Glutamatergic neuron (in vitro differentiated cells): Measurements from ENCODE around the gene ZNF580. TPM values are rescaled to one million over a fixed set of nuclear protein-coding genes. Genes with fewer than 3 reads are reported as not detected.
A peak's percentile ranks its signal among the peaks of the same experiment; 100 is the strongest.

Experiments used
- DNase-seq: peaks from one replicate; pipeline ENCODE4 v3.0.0; 2022
- H3K27ac Mint-ChIP-seq: one replicate; pipeline ENCODE4 v1.8.0; 2020; ENCODE audit warnings: mild to moderate bottlenecking, mixed read lengths, inconsistent platforms; ENCODE audit not compliant: unreplicated experiment
- H3K27me3 Mint-ChIP-seq: one replicate; pipeline ENCODE4 v1.8.0; 2020; ENCODE audit warnings: mild to moderate bottlenecking, moderate library complexity, mixed read lengths, inconsistent platforms; ENCODE audit not compliant: unreplicated experiment
- H3K36me3 Mint-ChIP-seq: one replicate; pipeline ENCODE4 v1.8.0; 2020; ENCODE audit warnings: mild to moderate bottlenecking, mixed read lengths, inconsistent platforms; ENCODE audit not compliant: unreplicated experiment
- H3K4me1 Mint-ChIP-seq: one replicate; pipeline ENCODE4 v1.8.0; 2020; ENCODE audit warnings: mild to moderate bottlenecking, low read depth, mixed read lengths, inconsistent platforms; ENCODE audit not compliant: unreplicated experiment
- H3K4me3 Mint-ChIP-seq: one replicate; pipeline ENCODE4 v1.8.0; 2020; ENCODE audit warnings: mild to moderate bottlenecking, mixed read lengths, inconsistent platforms; ENCODE audit not compliant: unreplicated experiment
- H3K9me3 Mint-ChIP-seq: one replicate; pipeline ENCODE4 v1.8.0; 2020; ENCODE audit warnings: mild to moderate bottlenecking, moderate library complexity, mixed read lengths, inconsistent platforms; ENCODE audit not compliant: unreplicated experiment
- CTCF ChIP-seq: fragments of 200-600 bp; sonication (generic); IDR thresholded peaks from one replicate; pipeline ENCODE4 v1.5.0; 2021; ENCODE audit not compliant: partially characterized antibody, unreplicated experiment
- total RNA-seq: library from RNA; stranded (reverse); fragmentation: NEBNext Ultra II Directional; extraction: Animal tissue kit (Norgen Biotek cat#: 25700); gene quantifications from one replicate; pipeline ENCODE4 v1.2.1, GENCODE V29; 2021; ENCODE audit not compliant: unreplicated experiment

The ZNF580 gene
- total RNA-seq, 1 donor from 2014 or later, result 43.6 TPM

GRCh38 chr19:55649268-55650125 lies 8.7 kb downstream of the ZNF580 start:
- Mint-ChIP-seq H3K27ac (no peak overlapping the region), H3K9me3 (peaks cover 13% of the 10 kb centered on the region), H3K27me3 (peaks cover 17% of the 10 kb centered on the region), H3K4me3 (peak overlapping the region; percentile 86), H3K36me3 (no peaks in the 10 kb centered on the region), H3K4me1 (peaks cover 8% of the 10 kb centered on the region)
- DNase-seq, result no peak
- no peak for TF ChIP-seq CTCF

DNA sequence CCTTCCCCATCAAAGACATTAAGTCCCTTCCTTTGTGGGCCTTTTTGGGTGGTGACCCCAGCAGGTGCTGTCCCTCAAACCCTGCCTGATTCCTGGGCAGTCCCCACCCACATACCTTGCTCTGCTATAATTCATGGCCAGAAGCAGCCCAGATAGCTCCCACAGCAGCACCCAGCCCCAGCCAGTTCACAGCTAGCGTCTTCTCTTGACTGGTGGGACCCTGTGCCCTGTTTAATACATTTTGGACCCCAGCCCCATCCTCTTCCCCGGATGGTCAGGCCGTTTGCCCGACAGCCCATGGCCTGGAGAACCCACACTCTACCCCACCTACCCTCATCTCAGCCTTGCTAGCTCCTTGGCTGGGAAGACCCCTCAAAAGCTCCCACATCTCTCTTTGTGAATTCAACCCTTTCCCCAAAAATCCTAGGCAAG lies 9.3 kb downstream of the ZNF580 start:
- Mint-ChIP-seq H3K27ac (no peak overlapping the region), H3K27me3 (peaks cover 18% of the 10 kb centered on the region), H3K4me1 (peaks cover 8% of the 10 kb centered on the region), H3K9me3 (peaks cover 13% of the 10 kb centered on the region), H3K36me3 (no peaks in the 10 kb centered on the region), H3K4me3 (peak overlapping the region; percentile 25)
- TF ChIP-seq CTCF, result no peak
- DNase-seq, result no peak

- Mint-ChIP-seq H3K27me3 (peaks cover 16% of the 10 kb centered on the region), H3K9me3 (peaks cover 15% of the 10 kb centered on the region), H3K4me3 (no peak overlapping the region), H3K4me1 (peaks cover 8% of the 10 kb centered on the region), H3K27ac (no peak overlapping the region), H3K36me3 (no peaks in the 10 kb centered on the region)
- TF ChIP-seq CTCF, result no peak
- no peak for DNase-seq
These were observed 9.9 kb downstream of the ZNF580 start for GRCh38 chr19:55650602-55651230.

DNA sequence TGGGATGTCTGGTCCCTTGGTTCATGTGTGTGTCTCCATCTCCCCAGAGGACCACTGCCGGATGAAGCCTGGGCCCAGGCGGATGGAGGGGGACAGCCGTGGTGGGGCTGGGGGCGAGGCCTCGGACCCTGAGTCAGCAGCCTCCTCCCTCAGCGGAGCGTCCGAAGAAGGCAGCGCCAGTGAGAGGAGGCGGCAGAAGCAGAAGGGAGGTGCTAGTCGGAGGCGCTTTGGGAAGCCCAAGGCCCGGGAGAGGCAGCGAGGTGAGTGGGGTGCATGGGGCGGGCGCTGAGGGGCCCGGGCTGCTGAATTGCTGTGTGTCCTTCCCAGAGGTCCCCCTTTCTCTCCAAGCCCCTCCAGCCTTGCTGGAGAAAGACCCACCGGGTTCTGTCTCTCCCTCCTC lies 10.4 kb downstream of the ZNF580 start:
- Mint-ChIP-seq H3K4me3 (no peak overlapping the region), H3K4me1 (peaks cover 11% of the 10 kb centered on the region), H3K27me3 (peaks cover 17% of the 10 kb centered on the region), H3K36me3 (no peaks in the 10 kb centered on the region), H3K27ac (no peak overlapping the region), H3K9me3 (peaks cover 18% of the 10 kb centered on the region)
- TF ChIP-seq CTCF, result no peak
- DNase-seq, result no peak
